Germinal center (tissue), 1 donor: ENCODE measurements around the gene MPO.
A peak's percentile ranks its signal among the peaks of the same experiment; 100 is the strongest.

Source experiments
- DNase-seq: peaks from one replicate; pipeline ENCODE4 v3.0.0; 2012; ENCODE audit warnings: mixed read lengths, low spot score

The MPO gene, protein sequence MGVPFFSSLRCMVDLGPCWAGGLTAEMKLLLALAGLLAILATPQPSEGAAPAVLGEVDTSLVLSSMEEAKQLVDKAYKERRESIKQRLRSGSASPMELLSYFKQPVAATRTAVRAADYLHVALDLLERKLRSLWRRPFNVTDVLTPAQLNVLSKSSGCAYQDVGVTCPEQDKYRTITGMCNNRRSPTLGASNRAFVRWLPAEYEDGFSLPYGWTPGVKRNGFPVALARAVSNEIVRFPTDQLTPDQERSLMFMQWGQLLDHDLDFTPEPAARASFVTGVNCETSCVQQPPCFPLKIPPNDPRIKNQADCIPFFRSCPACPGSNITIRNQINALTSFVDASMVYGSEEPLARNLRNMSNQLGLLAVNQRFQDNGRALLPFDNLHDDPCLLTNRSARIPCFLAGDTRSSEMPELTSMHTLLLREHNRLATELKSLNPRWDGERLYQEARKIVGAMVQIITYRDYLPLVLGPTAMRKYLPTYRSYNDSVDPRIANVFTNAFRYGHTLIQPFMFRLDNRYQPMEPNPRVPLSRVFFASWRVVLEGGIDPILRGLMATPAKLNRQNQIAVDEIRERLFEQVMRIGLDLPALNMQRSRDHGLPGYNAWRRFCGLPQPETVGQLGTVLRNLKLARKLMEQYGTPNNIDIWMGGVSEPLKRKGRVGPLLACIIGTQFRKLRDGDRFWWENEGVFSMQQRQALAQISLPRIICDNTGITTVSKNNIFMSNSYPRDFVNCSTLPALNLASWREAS

DNA sequence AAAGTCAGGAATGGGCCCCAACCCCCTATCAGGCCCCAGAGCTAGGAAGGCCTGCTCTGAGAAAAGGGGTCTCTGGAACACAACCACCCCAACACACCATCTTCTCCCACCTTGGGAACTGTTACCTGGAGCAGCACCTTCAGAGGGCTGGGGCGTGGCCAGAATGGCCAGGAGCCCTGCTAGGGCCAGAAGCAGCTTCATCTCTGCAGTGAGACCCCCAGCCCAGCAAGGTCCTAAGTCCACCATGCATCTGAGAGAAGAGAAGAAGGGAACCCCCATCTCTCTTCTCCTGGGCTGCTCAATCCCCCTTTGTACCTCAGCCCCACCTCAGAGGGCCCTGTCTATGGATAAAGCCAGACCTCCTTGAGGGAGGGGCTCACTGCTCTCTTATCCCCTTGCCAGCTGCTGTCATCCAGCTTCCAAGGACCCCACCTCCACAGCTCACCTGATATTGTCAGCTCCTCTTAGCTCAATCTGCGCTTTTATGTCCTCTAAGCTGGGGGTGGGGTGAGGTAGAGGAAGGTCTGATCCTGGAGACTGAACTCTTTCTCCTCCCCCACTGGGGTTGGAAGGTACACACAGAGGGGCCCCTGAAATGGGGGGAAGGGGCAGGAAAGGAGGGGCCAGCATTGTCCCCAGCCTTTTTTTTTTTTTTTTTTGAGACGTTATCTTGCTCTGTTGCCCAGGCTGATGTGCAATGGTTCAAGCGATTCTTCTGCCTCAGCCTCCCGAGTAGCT is at the start of gene MPO:
Gene MPO, minus strand, starts transcription at position 456 of the 738 bp plus-strand sequence. Its CDS starts 177 bp downstream, at position 279.
- DNase-seq = no peak

DNA sequence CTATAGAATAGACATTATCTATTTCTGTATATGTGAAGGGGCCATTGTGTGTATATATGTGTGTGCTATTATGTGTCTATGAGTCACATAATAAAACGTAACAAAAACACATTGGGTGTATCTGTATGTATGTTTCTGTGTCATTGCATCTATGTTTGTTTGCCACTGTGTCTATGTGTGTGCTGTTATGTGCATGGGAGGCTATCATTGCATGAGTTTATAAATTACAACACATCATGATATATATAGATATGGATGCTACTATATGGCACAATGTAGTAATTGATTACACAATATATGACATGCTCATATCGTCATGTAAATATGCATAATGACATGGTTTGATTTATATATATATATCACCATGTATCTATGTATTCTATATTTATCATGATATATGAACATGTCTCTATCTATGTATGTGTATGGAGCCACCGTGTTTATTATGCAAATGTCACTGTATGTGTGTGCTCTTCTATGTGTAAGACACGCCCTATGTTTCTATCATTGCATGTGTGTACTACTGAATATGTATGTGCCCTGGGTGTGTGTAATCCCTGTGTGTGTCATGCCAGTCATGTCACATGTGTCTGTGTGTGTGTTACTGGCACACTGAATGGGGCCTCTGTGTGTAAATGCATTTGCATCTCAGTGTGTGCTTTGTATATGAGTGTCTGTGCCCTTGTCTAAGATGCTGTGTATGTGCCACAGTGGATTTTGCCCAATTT is 49.2 kb upstream of the MPO start:
- DNase-seq = no peak

DNA sequence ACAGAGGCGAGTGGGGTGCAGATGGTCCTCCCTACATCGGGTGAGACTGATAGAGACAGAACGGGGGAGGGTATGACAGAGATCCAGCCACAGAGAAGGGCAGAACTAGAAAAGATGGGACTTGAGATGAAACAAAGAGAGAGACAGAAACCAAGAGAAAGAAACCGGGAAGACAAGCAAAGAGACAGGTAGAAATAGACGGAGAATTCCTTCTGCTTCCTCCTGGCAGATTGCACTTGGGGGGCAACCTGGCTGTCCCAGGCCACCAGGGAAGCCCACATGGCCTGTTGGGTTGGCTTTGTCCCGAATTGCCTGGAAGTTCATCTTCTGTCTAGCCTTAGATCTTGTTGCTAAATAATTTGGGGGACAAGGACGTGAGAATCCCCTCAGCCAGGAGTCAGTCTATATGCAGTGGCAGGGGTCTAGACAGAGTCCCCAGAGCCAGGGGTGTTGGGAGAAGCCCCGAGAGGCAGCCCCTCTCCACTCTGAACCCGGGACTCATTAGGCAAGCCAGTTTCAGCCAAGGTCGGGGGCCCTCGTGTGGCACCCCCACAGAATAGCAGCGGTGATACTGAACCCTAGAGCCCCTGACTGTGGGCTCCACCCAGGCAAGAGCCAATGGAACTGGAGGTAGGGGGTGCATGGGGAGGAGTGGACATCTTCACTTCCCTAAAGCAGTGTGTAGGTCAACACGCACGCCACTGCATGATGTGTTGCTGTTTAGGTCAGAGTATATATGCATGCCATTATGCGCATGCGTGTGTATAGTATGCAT is 48.5 kb upstream of the MPO start:
- peak; percentile 86 for DNase-seq

DNA sequence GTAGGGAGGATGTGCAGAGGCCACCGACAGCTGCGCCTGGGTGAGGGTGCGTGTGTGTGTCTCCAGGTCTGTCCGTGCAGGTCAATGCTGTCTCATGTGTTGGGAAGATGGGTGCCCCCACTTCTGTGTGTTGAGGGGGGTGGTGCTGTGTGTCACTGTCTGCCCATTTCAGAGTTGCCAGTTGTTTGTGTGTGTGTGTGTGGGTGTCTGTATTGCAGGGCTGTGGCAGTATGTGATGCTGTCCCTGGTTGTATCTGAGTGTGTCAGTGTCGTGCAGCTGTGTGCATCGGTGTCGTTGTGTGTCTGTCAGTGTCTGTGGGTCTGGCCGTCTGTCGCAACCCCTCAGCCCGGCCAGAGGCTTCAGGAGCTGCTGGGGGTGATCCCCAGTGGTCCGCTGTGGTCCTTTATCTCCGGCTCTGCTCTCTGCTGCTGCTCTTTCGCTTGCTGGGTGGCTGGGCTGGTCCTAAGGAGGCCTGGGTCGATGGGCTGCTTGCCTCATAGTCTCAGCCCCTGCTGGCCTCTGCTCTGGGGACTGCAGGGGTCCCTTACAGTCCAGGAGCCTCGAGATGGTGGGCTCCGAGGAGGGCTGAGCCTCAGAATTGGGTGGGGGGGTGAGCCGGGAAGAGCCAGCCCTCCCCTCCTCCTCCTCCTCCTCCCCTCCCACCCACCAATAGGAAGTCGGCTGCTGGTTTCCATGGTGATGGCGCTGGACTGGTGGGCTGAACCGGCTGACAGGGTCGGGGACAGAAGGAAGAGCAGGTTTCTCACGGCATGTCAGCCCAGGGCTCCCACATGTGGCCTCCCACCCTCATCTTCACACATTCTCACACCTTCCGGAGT is 47.7 kb upstream of the MPO start, which contains the start of gene TSPOAP1:
Gene TSPOAP1, minus strand, starts transcription at position 601 of the 840 bp plus-strand sequence. CDS start 875 bp downstream, outside the sequence.
- DNase-seq = peak; percentile 73

DNA sequence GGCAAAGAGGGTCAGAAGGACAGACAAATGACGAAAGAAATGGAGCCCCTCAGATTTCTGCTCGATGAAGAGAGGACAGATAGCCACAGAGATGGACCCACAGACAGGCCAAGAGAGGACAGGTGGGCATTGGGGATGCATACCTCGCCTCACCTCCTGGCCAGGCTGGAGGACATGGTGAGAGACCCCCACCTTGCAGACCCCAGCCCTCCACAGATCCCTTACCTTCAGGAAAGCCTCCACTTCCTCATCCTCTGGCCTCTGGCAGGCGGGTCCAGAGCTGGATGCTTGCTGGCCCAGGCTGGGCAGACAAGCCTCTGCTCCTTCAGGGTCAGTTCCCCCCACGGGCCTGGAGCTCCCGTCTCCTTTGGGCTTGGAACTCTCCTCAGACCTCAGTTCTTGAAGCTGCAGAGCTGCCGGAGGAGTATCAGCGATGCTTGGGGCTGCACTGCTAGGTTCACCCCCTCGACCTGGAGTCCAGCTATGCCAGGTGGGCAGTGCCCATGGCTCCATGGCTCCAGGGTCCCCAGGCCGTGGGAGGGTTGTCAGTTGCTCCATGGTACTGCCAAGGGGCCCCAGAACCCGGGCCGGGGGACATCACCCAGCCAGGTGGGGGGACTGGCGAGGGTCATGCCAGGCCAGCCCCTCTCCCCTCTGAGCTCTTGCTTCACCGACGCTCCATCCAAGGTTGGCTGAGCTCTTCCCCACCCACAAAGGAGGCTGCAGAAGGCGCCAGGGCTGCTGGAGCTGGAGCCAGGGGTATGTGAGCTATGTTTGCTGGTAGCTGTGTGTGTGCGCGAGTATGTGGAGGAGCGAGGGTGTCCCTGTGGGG is 46.8 kb upstream of the MPO start:
- DNase-seq = no peak

DNA sequence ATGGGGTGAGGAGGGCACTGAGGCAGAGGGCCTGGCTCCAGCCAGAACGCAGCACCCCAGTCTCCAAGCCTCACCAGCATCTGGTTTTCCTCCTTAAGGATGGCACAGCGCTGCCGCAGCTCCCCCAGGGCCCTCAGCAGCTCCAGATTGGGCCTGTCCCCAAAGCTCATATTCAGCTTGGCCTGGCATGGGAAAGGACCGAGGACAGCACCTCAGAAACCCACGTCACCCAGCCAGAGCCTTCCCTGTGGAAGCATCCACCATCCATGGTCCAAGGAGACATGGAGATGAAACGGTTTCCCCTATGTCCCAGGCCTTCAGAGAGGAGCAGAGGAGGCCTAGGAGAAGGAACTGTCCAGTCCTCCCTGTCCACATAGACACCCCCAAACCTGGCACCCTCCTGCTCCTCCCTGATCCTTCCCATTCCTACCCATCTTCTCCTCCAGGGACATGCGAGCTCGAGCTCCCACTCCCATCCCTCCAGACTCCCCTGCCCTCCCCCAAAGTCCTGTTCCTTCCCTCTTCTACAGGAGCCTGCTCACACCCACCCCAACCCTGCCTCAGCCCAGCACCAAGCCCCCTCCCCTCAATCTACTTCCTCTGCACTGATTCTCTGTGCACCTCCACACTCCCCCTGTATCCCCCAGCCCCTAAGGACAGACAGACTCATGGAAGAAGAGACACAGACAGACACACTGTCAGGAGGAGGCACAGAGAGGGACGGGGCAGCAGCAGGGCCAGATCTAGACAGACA is 46.1 kb upstream of the MPO start:
- DNase-seq = no peak

DNA sequence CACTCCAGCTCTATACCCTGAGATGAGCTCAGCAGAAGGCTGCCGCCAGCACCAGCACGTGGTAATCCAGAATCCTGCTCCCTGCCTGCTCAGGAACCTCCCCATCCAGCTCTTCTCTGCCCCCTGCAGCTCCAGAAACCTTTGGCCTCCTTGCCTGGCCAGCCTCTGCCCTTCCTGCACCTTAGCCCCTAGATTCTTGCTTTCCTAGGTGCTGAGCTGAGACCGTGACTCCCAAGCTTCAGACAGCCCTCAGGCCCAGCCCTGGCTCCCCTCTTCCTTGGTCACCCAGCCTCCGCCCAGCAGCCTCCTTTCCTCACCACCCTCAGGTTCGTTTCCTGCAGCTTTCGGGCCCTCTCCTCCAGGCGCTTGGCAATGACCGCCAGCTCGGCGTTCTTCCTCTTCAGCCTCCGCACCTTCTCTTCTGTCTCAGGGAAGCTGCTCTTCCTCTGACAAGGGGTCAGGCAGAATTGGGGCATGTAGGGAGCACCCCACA is 45.3 kb upstream of the MPO start:
- no peak for DNase-seq

DNA sequence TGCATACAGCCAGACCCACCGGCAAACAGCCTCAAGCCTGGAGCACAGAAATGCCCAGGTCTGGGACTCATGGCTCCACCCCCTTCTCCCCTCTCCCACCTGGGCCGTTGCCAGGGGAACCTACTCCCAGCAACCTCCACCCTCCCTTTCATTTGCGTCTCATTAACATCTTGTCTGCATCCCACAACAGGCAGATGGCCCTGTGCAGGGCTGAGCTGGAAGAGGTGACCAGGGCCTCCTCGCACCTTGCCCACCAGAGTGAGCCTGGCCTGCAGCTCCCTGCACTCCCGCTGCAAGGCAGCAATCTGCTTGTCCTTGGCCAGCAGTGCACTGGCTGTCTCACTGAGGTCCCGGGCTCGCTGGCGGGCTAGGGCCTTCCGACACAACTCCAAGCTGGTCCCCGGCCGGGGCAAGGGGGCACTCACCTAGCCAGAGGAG is 44.6 kb upstream of the MPO start:
- no peak for DNase-seq

DNA sequence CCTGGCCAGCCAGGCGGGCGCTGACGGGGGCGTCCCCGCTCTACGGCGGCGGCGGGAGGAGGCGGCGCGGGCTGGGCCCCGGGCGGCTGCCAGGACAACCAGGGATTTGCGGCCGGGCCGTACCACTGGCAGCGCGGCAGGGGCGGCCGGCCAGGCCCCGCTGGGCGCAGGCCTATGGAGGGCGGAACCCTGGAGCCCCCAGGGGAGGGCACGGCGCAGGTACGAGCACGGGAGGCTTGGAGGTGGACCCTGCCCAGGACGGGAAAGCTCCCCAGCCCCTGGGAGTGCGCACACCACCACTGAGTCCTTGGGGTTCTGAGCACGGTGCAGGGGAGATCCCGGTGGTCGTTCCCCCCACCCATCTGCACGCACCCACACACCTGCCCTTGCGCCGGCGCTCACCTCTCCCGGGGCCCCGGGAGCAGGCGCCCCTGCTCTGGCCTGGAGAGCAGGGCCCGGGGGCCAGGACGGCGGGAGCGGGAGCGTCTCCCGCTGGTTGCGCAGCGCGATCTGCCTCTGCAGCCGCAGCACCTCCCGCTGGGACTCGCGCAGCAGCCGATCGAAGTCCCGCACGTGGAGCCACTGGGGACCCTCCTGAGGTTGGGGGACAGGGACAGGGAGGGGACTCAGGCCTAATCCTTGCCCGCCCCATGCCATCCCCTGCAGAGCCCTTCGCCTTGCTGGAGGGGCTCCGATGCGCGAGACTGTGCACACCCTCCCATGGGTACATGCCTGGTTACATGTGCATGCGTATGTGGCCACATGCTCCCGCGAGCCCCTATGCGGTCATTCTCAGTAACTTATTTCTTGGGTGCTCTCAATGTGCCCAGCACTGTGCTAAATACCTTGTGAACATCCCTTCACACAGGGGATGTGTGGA is 43.9 kb upstream of the MPO start:
- DNase-seq = no peak

DNA sequence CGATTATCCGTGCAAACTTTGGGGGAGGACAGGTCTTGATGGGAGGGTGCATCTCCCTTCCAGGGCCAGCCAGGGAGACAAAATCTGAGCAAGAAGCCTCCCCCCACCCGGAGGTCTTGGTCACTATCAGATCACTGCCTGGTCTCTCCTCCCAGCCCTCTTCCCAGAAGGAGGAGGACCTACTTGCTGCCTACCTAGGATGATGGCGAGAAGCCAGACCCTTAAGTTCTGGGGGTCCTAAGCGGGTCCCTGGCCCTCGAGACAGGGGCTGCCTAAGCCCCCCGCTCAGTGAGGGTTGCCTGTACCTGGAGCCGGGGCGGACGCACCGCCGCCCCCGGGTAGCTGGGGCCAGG is 43.3 kb upstream of the MPO start:
- DNase-seq = no peak

DNA sequence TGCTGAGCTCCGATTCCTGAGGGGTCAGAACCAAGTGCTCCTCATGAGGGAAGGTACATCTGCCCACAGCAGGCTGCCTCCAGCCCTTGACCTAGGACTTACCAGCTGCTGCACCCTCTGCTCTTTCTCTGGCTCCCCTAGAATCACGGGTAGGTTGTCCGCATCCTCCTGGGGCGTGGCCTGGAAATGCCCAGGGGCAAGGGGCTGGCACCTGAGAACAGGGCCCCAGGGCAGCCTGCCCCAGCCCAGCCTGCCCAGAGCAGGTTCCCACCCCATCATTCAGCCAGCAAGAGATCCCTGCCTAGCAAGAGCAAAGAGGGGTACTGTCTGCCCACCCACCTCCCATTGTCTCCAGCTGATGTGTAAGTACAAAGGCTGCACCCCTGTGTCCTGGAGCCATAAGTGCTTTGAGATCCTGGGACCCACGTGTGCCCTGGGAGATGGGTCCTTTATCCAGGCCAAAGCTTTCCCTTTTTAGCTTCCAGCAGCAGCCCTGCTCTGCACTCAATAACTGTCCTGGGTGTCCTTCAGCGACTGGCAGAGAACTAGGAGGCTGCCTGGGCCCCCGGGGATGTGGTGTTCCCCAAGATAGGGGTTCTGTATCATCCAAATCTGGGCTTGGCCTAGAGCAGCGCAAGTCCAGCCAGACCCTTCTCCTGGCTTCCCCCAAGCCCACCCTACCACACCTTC is 42.8 kb upstream of the MPO start:
- DNase-seq = no peak

DNA sequence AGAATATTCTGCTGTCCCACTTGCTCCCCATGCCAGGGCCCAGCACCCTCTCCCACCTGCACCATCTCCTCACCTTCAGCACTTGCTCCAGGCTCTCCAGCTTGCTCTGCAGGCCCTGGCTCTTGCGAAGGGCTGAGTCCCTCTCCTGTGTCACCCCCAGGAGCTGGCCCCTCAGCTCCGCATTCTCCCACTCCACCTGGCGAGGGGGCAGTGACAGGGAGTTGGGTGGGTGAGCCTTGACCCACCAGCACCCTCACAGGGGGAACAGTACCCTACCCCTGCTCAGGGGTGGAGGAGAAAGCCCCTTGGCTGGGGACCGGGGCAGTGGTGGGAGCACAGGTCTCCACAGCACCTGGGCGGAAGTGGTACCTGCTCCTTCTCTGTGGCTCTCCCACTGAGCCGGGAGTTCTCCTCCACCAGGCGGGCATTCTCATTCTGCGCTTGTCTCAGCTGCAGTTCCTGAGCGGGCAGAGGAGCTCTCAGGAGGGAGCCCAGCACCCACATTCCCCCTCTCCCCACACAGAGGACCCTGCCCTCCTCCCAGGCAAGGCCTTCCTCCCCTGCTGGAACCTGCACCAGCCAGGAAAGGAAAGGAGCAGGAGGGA is 41.9 kb upstream of the MPO start:
- no peak for DNase-seq

DNA sequence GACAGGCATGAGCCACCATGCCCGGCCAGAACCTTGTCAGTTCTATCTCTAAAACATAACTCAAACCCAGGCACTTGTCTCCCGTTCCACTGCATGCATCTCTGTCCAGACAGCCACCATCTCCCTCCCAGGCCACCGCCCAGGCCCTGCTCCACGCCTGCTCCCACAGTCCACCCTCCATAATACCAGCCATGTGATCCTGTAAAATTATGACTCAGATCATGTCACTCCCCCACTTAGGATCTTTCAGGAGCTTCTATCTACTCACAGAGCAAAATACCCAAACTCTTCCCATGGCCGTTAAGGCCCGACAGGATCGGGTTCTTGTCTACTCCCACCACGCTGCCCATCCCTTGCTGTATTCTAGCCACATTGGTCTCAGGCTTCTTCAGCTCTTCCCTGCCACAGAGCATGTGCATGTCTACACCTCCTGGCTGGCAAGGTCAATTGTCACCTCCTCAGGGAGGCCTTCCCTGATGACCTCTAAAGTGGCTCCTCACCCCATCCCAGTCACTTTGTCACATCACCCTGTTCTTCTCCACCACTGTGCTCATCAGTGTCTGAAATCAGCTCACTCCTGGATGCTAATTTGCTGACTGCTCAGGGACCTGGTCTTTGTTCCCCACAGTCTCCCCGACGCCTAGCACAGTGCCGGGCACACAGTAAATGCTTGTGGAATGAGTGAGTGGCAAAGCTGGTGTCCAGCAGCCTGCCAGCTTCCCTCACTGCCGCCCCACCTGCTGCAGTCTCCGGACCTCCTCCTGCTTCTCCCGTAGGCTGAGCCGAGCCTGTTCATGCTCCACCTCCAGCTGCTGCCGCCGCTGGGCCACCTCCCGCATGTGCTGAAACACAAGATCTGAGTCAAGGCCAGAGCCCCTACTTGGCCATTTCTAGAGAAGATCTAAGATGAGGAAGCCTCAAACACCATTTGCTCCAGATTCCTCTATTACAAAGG is 41.1 kb upstream of the MPO start:
- DNase-seq = no peak

DNA sequence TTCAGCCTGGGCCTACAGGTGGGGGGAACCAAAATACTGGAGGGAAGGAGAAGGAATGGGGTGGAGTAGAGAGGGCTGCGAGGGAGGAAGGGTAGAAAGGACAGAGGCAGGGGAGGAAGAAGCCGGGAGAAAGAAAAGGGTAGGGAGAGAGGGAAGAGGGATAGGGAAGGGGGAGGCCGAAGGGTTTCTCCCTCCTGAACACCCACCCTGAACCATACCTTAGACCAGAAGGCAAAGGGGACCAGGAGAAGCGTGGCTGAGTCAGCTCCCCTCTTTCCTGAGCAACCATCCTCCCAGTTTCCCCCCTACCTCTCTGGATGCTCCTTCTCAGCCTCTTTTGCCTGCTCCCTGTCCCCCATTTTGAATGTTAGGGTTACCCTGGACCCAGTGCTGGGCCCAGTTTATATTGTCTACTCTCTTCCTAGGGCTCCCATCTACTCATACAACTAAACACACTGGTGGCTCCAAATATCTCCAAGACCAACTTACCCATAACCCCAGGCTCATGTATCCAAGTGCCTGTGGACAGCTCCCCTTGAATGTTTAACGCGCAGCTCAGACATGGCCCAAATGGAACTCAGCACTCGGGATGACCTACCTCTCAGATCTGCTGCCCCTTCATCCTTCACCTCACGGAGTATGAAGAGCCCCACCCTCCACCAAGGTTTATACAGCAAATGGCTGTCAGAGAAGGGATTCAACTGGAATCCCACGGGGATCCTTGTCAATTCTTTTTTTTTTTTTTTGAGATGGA is 40.0 kb upstream of the MPO start:
- no peak for DNase-seq
